HL-60 (cell line): ENCODE data around the gene GALK1.
A peak's percentile ranks its signal among the peaks of the same experiment; 100 is the strongest.

Source experiments
- DNase-seq, 2 experiments: peaks; one replicate each; pipeline ENCODE4 v3.0.0-alpha.2; 2010 to 2020; ENCODE audit warnings: low read depth in 1 of 2, low spot score in 1 of 2
- H3K27ac ChIP-seq: fragments of 250-450 bp; sonication (Bioruptor Pico); replicated peaks from 2 replicates; pipeline ENCODE4 v1.5.1; 2020; ENCODE audit warnings: mild to moderate bottlenecking, moderate library complexity
- H3K27me3 ChIP-seq: fragments of 250-450 bp; sonication (Bioruptor Pico); 2 replicates; pipeline ENCODE4 v1.5.1; 2021; ENCODE audit warnings: mild to moderate bottlenecking, moderate library complexity; ENCODE audit not compliant: insufficient read depth, poor library complexity, severe bottlenecking
- H3K4me3 ChIP-seq: replicated peaks from 2 replicates; pipeline ENCODE4 v1.5.1; 2011; ENCODE audit warnings: mild to moderate bottlenecking, control low read depth, low read length; ENCODE audit not compliant: insufficient read depth
- CTCF ChIP-seq: IDR thresholded peaks from one replicate; pipeline ENCODE4 v1.5.1; 2011; ENCODE audit warnings: low read length, control low read depth, inconsistent platforms; ENCODE audit not compliant: insufficient read depth
- GABPA ChIP-seq: IDR thresholded peaks from 2 replicates; pipeline ENCODE4 v1.6.1; 2012; ENCODE audit warnings: low read depth
- POLR2AphosphoS5 ChIP-seq: IDR thresholded peaks from 2 replicates; pipeline ENCODE4 v1.6.1; 2012; ENCODE audit warnings: low read depth
- SPI1 ChIP-seq: IDR thresholded peaks from 2 replicates; pipeline ENCODE4 v1.6.1; 2012; ENCODE audit warnings: low read depth, mild to moderate bottlenecking, borderline replicate concordance
- TF ChIP-seq, protein P1 (sequence below): IDR thresholded peaks from 2 replicates; pipeline ENCODE4 v1.6.1; 2012; ENCODE audit warnings: low read depth; ENCODE audit not compliant: insufficient replicate concordance

Gene GALK1

GRCh38 chr17:75739174-75739573 lies 25.8 kb downstream of the GALK1 start:
- H3K27me3 ChIP-seq = no peaks in the 10 kb centered on the region
- H3K27ac ChIP-seq = no peak overlapping the region; the same call in 1 of the 2 replicates
- TF ChIP-seq SPI1 = no peak
- TF ChIP-seq POLR2AphosphoS5 = no peak
- TF ChIP-seq, protein P1, sequence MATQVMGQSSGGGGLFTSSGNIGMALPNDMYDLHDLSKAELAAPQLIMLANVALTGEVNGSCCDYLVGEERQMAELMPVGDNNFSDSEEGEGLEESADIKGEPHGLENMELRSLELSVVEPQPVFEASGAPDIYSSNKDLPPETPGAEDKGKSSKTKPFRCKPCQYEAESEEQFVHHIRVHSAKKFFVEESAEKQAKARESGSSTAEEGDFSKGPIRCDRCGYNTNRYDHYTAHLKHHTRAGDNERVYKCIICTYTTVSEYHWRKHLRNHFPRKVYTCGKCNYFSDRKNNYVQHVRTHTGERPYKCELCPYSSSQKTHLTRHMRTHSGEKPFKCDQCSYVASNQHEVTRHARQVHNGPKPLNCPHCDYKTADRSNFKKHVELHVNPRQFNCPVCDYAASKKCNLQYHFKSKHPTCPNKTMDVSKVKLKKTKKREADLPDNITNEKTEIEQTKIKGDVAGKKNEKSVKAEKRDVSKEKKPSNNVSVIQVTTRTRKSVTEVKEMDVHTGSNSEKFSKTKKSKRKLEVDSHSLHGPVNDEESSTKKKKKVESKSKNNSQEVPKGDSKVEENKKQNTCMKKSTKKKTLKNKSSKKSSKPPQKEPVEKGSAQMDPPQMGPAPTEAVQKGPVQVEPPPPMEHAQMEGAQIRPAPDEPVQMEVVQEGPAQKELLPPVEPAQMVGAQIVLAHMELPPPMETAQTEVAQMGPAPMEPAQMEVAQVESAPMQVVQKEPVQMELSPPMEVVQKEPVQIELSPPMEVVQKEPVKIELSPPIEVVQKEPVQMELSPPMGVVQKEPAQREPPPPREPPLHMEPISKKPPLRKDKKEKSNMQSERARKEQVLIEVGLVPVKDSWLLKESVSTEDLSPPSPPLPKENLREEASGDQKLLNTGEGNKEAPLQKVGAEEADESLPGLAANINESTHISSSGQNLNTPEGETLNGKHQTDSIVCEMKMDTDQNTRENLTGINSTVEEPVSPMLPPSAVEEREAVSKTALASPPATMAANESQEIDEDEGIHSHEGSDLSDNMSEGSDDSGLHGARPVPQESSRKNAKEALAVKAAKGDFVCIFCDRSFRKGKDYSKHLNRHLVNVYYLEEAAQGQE = no peak
- TF ChIP-seq CTCF = no peak
- no peak for DNase-seq
- H3K4me3 ChIP-seq = no peak overlapping the region

DNA sequence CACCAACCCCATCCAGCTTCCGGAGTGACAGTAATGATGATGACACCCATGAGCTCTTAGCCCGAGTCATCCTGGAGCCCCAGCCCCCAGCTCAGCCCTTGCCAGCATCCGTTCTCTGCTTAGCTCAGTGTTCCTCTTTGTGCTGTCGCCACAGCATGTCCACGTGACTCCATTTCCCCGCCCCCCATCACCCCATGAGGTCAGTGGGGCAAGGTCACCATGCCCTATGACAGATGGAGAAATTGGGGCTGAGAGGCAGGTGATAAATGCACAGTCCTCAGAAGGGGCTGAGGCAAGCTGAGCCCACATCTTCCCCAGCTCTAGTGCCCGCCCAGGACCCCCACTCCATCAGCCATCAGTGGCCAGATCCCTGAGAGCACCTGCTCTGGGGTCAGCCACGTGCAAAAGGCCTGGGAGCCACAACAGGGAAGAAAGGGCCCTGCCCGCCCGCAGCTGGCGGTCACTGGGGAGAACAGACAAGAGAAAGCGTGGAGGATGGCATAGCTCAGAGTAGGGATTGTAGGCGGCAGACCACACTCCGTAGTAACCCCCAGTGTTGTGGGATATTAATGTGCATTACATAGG lies 26.7 kb downstream of the GALK1 start:
- H3K4me3 ChIP-seq = no peak overlapping the region
- TF ChIP-seq SPI1 (peak; percentile 73; the same call in 1 of the 2 replicates), POLR2AphosphoS5 (peak; percentile 38; the same call in 1 of the 2 replicates), GABPA (no peak), CTCF (no peak)
- TF ChIP-seq, protein P1 = no peak
- DNase-seq = peak; percentile 93 to 95
- no peaks in the 10 kb centered on the region for H3K27me3 ChIP-seq
- peak overlapping the region; percentile 82 for H3K27ac ChIP-seq

GRCh38 chr17:75737133-75737962 lies 27.6 kb downstream of the GALK1 start:
- TF ChIP-seq CTCF (no peak), POLR2AphosphoS5 (no peak), GABPA (no peak), SPI1 (no peak)
- TF ChIP-seq, protein P1 = no peak

More at GRCh38 chr17:75737133-75737962, 27.6 kb downstream of the GALK1 start:
- Histone ChIP-seq H3K27ac (peak overlapping the region; percentile 82), H3K4me3 (no peak overlapping the region), H3K27me3 (no peaks in the 10 kb centered on the region)
- DNase-seq = no peak
